ENCODE data around the gene CDK14.

GRCh38 chr7:90853205-90853604 is 257.1 kb downstream of the CDK14 start:
- TF ChIP-seq, protein P1, sequence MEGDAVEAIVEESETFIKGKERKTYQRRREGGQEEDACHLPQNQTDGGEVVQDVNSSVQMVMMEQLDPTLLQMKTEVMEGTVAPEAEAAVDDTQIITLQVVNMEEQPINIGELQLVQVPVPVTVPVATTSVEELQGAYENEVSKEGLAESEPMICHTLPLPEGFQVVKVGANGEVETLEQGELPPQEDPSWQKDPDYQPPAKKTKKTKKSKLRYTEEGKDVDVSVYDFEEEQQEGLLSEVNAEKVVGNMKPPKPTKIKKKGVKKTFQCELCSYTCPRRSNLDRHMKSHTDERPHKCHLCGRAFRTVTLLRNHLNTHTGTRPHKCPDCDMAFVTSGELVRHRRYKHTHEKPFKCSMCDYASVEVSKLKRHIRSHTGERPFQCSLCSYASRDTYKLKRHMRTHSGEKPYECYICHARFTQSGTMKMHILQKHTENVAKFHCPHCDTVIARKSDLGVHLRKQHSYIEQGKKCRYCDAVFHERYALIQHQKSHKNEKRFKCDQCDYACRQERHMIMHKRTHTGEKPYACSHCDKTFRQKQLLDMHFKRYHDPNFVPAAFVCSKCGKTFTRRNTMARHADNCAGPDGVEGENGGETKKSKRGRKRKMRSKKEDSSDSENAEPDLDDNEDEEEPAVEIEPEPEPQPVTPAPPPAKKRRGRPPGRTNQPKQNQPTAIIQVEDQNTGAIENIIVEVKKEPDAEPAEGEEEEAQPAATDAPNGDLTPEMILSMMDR (IDR thresholded peaks at IDR 0.05) = no peak
- TF ChIP-seq POLR2A (IDR thresholded peaks at IDR 0.05) = no peak
